Measurements from ENCODE around the gene WDR46.
A peak's percentile ranks its signal among the peaks of the same experiment; 100 is the strongest.

The WDR46 gene

DNA sequence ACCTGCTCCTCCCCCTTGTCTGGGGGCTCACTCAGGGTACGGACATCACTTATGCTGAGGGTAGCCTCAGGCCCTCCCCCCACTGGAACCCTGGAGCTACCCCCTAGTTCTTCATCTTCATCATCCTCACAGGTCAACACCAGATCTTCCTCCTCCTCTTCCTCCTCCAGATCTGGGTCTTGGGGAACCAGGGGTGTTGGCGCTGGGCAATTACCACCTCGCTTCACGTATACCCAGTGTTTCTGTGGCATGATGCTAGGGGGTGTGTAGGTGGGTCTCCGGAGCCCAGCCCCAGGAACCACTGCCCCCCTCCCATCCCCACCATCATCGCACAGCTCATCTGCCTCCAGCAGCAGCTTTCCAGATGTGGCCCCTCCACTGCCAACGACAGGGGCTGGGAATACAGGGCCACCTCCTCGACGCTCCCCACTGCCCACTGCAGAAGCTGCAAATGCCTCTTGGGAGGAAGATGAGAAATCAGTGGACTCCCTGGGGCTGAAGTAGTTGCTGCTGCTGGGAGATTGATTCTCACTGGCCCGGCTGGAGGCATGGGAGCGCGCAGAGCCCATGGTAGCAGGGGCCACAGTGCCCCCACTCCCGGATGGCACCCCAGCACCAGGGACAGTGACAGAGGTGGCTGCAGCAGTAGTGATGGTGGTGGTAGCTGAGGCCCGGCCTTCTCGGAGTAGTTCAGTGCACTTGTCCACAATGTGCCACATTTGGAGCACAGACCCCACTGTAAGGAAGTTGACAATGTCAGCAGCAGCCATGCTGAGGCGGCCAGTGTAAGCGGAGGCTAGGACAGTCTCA lies 27.0 kb upstream of the WDR46 start:
- Histone ChIP-seq H3K9ac (peak overlapping the region in 1 of 11 experiments; percentile 90; a peak in 1 of 22 replicates), H3K4me2 (peak overlapping the region; percentile 85 to 100 (median 98); a peak in 20 of 22 replicates), H3K4me3 (0 out of 20 replicates have a peak overlapping the region, but pooled peaks of 1 of the 10 experiments have one; percentile 91), H3K36me3 (peaks cover 28 to 48% (median 39%) of the 10 kb centered on the region in 11 experiments), H3K9me3 (replicated peaks in 1 of 11) (no peaks in the 10 kb centered on the region), H3K27ac (peak overlapping the region in 3 of 11 experiments; percentile 20 to 95 (median 92); a peak in 5 of 22 replicates), H3K4me1 (peaks cover 68 to 77% (median 76%) of the 10 kb centered on the region in 10 experiments), H3K27me3 (no peaks in the 10 kb centered on the region), H4K20me1 (peaks cover 25 to 62% (median 50%) of the 10 kb centered on the region in 11 experiments; a peak in 21 of 22 replicates)
- TF ChIP-seq Cebpa-rat (IDR thresholded peaks at IDR 0.05) = no peak

DNA sequence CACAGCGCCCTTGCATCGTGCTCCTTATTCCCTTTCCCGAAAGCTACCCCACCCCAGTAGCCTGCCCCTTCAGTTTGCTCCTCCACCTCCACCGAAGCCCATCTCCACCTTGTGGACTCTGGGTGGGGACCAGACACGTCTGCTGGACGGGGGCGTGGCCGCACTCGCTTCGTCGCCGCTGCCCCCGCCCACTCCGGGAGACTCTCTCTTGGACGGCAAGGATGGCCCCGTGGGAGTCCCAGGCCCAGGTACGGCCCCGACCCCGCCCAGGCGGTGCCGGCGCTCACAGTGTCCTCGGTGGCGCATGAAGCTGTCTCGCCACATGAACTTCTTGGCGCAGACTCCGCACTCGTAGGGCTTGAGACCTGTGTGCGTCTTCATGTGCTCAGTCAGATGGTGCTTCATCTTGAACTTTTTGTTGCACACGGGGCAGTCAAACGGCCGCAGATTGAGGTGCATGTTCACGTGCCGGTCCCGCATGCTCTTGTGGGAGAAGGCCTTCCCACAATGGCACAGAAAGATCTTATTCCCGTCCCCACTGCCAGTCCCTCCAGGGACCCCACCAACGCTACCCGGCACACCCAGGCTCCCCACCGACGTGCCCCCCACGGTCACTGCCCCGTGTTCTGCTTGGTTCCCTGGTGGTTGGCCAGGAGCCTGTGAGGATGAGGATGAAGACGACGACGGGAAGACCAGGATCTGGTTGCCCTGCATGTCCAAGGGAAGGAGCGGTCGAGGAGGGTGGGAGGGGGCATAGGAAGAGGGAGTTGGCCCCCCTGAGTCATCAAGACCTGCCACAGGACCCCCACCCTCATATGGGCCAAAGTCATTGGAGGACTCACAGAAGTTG lies 26.1 kb upstream of the WDR46 start:
- Histone ChIP-seq H3K27ac (peak overlapping the region; percentile 88 to 99 (median 95)), H3K36me3 (peaks cover 28 to 48% (median 39%) of the 10 kb centered on the region in 11 experiments), H3K9me3 (replicated peaks in 1 of 11) (no peaks in the 10 kb centered on the region), H3K4me1 (peaks cover 62 to 72% (median 70%) of the 10 kb centered on the region in 10 experiments), H3K4me3 (peak overlapping the region; percentile 75 to 91 (median 84)), H3K4me2 (peak overlapping the region; percentile 85 to 100 (median 98)), H3K27me3 (no peaks in the 10 kb centered on the region), H4K20me1 (peaks cover 26 to 62% (median 51%) of the 10 kb centered on the region in 11 experiments; a peak in 21 of 22 replicates), H3K9ac (peak overlapping the region; percentile 90 to 97 (median 92); a peak in 20 of 22 replicates)
- no peak for TF ChIP-seq Cebpa-rat (IDR thresholded peaks at IDR 0.05)

GRCh38 chr6:33314515-33314942 lies 25.5 kb upstream of the WDR46 start:
- TF ChIP-seq Cebpa-rat (IDR thresholded peaks at IDR 0.05) = no peak
- no peaks in the 10 kb centered on the region for H3K9me3 ChIP-seq (replicated peaks in 1 of 11)
- H3K27ac ChIP-seq = peak overlapping the region; percentile 88 to 99 (median 95)
- H3K27me3 ChIP-seq = no peaks in the 10 kb centered on the region
- H3K36me3 ChIP-seq = peaks cover 26 to 48% (median 39%) of the 10 kb centered on the region in 11 experiments
- peaks cover 30 to 61% (median 48%) of the 10 kb centered on the region in 11 experiments; a peak in 21 of 22 replicates for H4K20me1 ChIP-seq
- H3K4me2 ChIP-seq = peak overlapping the region; percentile 85 to 100 (median 98)
- H3K4me1 ChIP-seq = peaks cover 56 to 66% (median 63%) of the 10 kb centered on the region in 10 experiments
- H3K9ac ChIP-seq = peak overlapping the region; percentile 90 to 97 (median 92)
- H3K4me3 ChIP-seq = peak overlapping the region; percentile 75 to 91 (median 84)

DNA sequence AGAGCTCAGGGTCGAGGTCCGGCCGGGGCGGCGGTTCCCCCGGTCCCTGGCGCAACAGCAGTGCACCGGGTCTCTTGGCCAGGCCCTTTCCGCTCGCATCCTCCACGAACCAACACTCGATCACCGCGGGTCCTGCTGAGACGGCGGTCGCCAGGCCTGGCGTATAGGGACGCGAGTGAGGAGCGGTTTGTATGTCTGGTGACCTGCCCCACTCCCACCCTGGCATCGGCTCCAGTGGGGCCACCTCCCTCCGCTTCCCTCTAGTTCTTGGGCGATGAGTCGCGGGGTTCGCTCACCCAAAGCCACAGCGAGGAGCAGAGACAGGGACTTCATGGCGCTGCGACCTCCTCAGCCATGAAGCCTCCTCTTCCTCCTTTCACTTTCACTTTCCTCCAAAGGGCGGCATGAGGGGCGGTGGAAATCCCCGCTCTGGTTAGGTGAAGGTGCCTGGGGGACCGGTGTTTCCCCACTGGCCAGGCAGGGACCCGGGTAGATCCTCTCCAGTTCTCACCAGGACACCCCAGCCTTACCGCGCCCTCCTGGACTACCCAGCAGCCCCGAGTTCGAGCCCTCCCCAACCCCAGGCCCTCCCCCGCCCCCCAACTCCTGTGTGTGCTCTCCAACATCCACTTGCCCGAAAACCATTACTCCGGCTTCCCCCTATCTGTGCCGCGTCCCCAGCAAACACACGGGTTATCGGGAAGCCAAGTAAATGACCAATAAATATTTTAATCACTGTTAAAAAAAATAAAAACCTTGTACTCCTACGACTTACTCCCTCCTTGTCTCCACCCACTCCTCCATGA lies 24.9 kb upstream of the WDR46 start, which contains the start of gene TAPBP:
Gene TAPBP, minus strand, starts transcription at position 370 of the 806 bp plus-strand sequence. Its CDS starts 37 bp downstream, at position 333.
- H3K36me3 ChIP-seq = peaks cover 24 to 48% (median 38%) of the 10 kb centered on the region in 11 experiments
- peaks cover 31 to 61% (median 48%) of the 10 kb centered on the region in 11 experiments; a peak in 21 of 22 replicates for H4K20me1 ChIP-seq
- H3K4me3 ChIP-seq = peak within 1 kb of the TSS; percentile 75 to 91 (median 84)
- H3K4me1 ChIP-seq = peaks cover 50 to 60% (median 57%) of the 10 kb centered on the region in 10 experiments
- TF ChIP-seq Cebpa-rat (IDR thresholded peaks at IDR 0.05) = no peak
- H3K9ac ChIP-seq = peak within 1 kb of the TSS; percentile 90 to 97 (median 92)
- H3K9me3 ChIP-seq (replicated peaks in 1 of 11) = no peaks in the 10 kb centered on the region
- no peaks in the 10 kb centered on the region for H3K27me3 ChIP-seq
- peak within 1 kb of the TSS; percentile 88 to 99 (median 95) for H3K27ac ChIP-seq
- H3K4me2 ChIP-seq = peak within 1 kb of the TSS; percentile 85 to 100 (median 98)

GRCh38 chr6:33313105-33313708 lies 24.2 kb upstream of the WDR46 start:
- Histone ChIP-seq H4K20me1 (peaks cover 32 to 61% (median 48%) of the 10 kb centered on the region in 11 experiments; a peak in 21 of 22 replicates), H3K9me3 (replicated peaks in 1 of 11) (no peaks in the 10 kb centered on the region), H3K4me3 (peak overlapping the region; percentile 75 to 91 (median 84)), H3K9ac (peak overlapping the region; percentile 90 to 97 (median 92)), H3K4me2 (peak overlapping the region; percentile 85 to 100 (median 98)), H3K27ac (peak overlapping the region; percentile 88 to 99 (median 95)), H3K27me3 (no peaks in the 10 kb centered on the region), H3K4me1 (peaks cover 43 to 53% (median 50%) of the 10 kb centered on the region in 10 experiments), H3K36me3 (peaks cover 24 to 48% (median 40%) of the 10 kb centered on the region in 11 experiments)
- no peak for TF ChIP-seq Cebpa-rat (IDR thresholded peaks at IDR 0.05)

DNA sequence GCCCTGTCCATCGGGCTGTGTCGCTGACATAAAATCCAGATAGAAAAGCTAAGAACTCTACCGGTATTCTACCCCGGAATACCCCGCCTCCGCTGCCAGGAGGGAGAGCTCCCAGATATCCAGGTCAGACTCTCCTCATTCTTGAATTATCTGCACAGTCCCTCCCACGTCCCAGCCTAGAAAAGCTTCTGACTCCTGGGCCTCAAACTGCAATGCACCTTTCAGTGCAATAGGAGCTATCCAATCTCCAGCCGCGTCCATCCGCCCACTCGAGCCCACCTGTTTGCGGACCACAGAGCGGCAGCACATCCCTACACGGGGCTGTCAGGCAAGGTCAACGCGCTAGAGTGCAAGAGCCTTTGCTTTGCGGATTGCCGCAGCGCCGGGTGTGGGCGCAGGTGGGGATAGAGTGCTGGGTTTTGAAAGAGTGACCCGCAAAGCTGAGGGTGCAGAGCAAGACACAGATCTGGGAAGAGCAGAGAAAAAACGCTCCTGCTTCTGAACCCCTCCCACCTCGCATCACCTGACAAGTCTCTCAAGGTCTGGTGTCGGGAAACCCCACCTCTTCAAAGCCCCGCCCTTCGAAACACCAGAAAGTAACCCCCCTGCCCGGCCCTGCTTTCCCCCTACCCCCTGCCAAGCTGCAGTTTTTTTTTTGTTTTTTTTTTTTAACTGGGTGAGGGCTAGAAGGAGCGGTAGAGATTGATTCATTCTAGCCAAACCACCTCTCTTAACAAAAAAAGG lies 23.5 kb upstream of the WDR46 start:
- Histone ChIP-seq H3K9me3 (replicated peaks in 1 of 11) (no peaks in the 10 kb centered on the region), H3K27me3 (no peaks in the 10 kb centered on the region), H3K4me3 (peak overlapping the region; percentile 75 to 91 (median 84)), H3K27ac (peak overlapping the region; percentile 88 to 99 (median 95)), H4K20me1 (peaks cover 38 to 67% (median 53%) of the 10 kb centered on the region in 11 experiments; a peak in 21 of 22 replicates), H3K4me2 (peak overlapping the region; percentile 85 to 100 (median 98)), H3K4me1 (peaks cover 41 to 51% (median 48%) of the 10 kb centered on the region in 10 experiments), H3K9ac (peak overlapping the region; percentile 90 to 97 (median 92)), H3K36me3 (peaks cover 24 to 54% (median 44%) of the 10 kb centered on the region in 11 experiments)
- TF ChIP-seq Cebpa-rat (IDR thresholded peaks at IDR 0.05) = no peak

DNA sequence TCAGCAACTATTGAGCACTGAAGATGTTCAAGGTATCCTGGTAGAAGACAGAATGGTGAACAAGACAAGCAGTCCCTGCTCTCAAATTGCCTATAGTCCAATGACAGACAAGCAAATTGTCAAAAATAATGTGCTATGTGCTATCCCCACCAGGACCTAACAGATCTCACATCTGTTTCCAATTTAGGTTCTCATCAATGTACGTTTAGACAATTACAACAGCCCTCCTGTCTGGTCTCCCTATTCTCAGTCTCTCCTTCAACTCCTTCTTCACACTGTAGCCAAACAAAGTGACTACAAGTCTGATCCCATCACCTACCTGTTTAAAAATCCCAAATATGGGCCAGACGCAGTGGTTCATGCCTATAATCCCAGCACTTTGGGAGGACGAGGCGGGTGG lies 17.3 kb upstream of the WDR46 start:
- Histone ChIP-seq H3K9ac (no peak overlapping the region), H3K27me3 (no peaks in the 10 kb centered on the region), H3K9me3 (replicated peaks in 1 of 11) (no peaks in the 10 kb centered on the region), H3K4me1 (peaks cover 16 to 61% (median 26%) of the 10 kb centered on the region in 10 experiments), H3K4me2 (peak overlapping the region in 9 of 11 experiments; percentile 7 to 61 (median 29); a peak in 13 of 22 replicates), H3K36me3 (peaks cover 73 to 100% (median 97%) of the 10 kb centered on the region in 11 experiments), H4K20me1 (peaks cover 31 to 100% (median 79%) of the 10 kb centered on the region in 11 experiments), H3K27ac (no peak overlapping the region), H3K4me3 (no peak overlapping the region)
- no peak for TF ChIP-seq Cebpa-rat (IDR thresholded peaks at IDR 0.05)
